Fibroblast of skin of right quadriceps (primary cell): ENCODE measurements around the gene CNTF.
"Not testable (repeated sequence)": the region's sequence is repeated elsewhere in the genome, so short reads cannot be mapped to it uniquely, and the experiment has no call there.

Experiments used
- DNase-seq: peaks from one replicate; pipeline ENCODE4 v3.0.0-alpha.2; 2013

Gene CNTF, protein sequence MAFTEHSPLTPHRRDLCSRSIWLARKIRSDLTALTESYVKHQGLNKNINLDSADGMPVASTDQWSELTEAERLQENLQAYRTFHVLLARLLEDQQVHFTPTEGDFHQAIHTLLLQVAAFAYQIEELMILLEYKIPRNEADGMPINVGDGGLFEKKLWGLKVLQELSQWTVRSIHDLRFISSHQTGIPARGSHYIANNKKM

DNA sequence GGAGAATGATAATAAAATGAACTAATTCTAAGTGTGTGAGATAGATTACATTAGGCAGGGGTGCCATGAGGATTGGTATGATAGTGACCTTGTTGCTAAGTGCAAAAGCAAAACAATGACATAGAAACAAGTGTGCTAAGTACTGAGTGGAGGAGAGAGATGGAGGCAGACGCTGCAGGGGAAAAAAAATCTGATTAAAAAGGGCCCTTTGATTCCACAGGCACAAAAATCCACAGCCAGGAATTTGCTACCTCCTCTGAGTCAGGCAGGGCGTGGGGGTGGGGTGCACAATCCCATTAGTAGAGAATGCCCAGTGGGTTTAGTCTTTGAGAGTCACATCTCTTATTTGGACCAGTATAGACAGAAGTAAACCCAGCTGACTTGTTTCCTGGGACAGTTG, at the start of gene CNTF:
Gene CNTF, plus strand, starts transcription at position 322 of the 400 bp plus-strand sequence. CDS start 88 bp downstream, outside the sequence.
- DNase-seq, result peak; percentile 19

DNA sequence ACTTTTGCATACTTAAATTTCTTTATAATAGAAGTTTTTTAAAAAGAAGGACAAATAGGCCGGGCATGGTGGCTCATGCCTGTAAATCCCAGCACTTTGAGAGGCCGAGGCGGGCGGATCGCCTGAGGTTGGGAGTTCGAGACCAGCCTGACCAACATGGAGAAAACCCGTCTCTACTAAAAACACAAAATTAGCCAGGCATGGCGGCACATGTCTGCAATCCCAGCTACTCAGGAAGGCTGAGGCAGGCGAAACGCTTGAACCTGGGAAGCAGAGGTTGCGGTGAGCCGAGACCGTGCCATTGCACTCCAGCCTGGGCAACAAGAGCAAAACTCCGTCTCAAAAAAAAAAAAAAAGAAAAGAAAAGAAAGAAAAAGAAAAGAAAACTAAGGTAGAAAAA, 49.6 kb upstream of the CNTF start:
- DNase-seq, result not testable (repeated sequence)

DNA sequence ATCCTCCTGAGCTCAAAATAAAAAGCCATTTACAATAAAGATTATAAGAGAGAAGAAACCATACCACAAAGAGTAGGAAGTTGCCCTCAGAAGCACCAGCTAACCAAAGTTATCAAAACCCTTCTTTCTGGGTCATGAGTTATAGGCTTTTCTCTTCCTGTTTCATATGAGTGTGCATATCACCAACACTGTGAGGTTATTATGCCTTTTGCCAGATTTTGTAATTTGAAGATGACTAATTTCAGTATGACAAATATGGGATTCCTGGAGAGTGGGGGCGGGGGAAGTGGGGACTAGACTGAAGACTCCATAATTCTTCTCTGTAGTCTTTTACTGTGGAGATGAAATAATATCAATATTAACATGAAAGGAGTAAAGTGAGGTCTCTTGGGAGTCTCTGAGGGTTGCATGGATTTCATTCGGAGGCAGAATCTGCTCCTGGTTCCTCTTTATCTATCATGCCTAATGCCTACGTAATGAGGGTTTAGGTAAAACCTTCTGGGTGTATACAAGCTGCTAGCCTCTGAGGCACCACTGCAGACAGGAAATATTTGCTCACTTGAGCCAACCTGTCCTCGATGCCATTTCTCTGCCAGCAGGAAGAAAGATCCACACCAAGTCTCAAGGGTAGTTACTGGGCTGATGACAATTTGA, 48.9 kb upstream of the CNTF start:
- DNase-seq, result peak; percentile 86

DNA sequence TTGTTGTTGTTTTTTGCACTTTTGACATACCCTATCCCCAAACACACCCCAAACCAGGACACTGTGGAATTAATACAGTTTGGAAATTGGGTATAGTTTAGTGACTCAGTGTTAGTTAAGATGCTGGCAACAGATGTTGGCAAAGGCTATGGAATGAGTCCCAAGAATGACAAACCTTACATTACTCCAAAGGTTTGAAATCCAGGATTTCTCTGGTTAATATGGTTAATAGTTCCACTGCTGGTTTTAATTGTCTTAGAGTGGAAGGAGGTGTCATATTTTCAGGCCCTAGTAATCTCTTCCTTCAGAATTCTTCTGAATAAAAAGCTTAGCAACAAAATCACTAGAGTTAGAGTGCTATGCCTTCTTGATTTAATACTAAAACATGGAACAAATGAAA, 47.6 kb upstream of the CNTF start:
- peak; percentile 78 for DNase-seq

DNA sequence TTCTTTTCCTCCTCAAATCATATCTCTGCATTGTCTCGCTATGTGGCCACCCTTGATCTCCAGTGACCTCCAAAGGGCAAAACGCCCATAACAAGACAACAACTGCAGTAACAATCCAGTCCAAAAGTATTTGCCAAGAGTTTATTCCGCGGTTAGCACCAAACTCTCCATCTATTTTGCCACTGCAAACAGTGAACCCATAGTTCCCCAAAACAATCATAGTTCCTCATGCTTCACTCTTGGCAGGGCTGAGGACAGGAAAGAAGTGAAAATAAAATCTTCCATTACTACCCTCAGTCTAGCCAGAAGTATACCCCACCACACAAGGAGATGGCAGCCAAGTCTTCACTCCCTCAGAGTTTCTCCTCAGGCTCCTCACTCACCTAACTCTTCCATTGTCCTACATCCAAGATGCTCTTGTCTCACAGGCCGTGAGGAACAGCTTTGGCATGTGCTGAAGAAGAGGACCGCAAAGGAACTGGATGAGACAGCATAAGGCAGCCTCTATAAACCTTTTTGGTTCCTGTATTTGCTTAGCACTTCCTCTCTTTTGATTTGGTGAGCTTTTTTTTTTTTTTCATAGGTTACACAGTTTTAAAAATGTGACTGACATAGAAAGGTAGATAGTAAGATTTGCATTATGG, 47.0 kb upstream of the CNTF start, which contains the start of gene LPXN:
Gene LPXN, minus strand, starts transcription at position 480 of the 644 bp plus-strand sequence. Its CDS starts 84 bp downstream, at position 396.
- DNase-seq, result peak; percentile 56

DNA sequence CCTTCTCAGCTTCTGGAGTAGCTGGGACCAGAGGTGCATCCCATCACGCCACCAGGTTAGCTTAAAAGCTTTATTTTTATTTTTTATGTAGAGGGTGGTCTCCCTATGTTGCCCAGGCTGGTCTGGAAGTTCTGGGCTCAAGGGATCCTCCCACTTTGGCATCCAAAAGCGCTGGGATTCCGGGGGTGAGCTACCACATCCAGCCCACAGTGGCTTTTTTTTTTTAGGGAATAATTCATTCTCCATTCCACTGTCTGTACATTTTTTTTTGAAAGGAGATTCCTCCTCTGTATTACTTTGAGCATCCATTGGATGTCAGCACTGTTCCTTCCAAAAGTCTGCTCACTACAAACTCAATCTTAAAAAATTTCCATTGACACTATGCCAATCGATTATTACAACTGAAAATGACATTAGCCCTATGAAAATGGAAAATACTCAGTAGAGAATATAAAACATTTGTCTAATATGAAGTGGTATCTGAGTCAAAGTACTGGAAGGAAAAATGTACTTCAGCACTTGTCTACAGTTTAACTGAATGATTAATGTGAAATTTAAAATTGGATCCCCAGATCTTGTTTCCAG, 45.5 kb upstream of the CNTF start:
- DNase-seq, result peak; percentile 50

DNA sequence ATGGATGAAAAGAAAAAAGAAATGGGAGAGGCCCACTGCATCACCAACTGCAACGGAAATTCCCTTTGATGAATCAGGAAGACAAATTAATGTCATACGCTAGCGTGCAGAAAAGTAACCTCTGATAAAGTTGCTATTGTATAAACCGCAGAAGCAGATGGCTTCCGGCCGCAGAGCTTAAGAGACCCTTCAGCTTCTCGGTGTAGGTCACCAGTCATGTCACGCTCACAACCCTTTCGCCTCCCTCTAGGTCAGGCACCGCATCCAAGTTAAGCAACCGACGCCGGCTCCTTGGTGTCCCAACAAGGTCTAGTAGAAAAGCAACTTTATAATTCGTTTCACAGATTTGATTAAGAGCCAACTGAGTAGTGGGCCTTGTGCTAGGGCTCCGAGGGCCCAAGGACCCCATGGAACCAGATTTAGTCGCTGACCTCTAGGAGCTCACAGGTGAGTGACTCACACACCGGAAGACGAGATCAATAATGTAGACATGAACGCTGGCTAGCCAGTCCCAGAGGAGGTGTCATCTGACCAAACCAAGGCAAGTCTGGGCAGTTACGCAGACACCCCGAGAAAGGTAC, 44.8 kb upstream of the CNTF start:
- DNase-seq, result peak; percentile 88

DNA sequence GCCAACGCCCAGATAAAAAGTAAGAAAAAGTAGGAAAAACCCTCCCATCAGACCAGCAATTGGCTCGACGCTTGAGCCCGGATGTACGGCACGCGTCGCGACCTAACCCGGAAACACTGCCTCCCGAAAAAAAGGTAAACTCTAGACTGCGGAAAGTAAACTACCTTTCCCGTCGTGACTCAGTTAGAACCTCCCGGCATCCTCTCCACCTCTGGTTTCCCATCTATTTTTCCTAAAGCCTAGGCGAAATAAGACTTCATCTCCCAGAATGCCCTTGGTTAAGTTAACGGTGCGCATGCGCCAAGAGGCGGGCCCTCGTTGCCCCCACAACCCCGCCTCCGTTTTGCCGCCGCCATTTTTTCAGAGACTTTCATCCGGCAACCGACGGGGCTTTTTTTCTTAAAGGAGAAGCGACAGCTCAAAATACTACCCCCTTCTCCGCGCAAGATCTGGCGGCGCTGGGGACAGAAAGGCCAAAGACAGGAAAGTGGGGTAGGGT, 44.3 kb upstream of the CNTF start:
- DNase-seq, result peak; percentile 99

DNA sequence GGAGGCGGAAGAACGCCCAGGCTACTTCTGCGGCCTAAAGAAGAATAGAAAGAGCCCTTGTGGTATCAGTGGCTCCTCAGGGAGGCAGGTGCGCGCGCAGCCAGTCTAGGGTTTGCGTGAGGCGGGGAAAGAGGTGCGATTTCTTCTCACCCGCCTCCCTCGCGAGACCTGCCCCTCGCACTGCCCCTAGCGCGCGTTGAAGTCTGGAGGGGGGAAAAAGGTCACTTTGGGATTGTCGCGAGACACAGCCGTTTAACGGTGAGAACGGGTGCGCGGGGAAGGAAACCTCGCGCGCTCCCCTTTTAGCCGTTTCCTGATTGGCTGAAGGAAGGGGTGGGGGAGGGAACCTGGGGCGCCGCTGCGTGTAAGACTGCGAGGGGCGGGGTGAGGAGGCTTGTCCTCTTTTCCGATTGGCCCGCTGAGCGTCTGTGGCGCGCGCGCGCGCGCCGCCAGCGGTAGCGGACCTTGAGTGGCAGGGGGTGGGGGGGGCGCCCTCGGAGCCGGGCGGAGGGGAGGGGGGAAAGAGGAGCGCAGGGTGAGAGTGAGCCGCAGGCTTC, 43.8 kb upstream of the CNTF start, which contains the start of gene ZFP91:
Gene ZFP91, plus strand, starts transcription at position 429 of the 557 bp plus-strand sequence. CDS start 219 bp downstream, outside the sequence.
- peak; percentile 99 for DNase-seq

DNA sequence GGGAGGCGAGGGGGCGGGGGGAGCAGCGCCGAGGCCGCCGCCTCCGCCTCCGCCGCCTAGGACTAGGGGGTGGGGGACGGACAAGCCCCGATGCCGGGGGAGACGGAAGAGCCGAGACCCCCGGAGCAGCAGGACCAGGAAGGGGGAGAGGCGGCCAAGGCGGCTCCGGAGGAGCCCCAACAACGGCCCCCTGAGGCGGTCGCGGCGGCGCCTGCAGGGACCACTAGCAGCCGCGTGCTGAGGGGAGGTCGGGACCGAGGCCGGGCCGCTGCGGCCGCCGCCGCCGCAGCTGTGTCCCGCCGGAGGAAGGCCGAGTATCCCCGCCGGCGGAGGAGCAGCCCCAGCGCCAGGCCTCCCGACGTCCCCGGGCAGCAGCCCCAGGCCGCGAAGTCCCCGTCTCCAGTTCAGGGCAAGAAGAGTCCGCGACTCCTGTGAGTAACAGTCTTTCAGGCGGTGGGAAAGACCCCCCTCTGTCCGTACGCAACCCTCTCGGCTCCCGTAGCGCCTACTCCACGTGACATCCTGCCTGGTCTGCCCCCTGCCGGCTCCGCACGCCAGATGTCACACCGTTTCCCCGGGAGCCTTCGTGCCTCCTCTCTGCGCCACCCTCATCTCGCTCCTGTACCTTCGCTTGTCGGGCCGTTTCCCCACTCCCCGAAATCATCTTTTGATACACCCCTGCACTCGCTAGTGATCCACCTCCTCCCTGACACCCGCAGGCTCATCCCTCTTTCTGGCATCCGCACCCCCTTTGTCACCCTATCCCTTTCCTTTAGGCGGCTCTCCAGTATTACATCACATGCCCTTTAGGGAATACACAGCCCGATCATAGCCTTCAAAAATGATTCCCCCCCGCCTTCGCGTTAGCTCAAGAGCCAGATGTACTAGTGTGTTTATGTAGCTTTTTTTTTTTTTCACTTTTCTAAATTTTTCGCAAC, 43.0 kb upstream of the CNTF start:
- peak; percentile 91 for DNase-seq

DNA sequence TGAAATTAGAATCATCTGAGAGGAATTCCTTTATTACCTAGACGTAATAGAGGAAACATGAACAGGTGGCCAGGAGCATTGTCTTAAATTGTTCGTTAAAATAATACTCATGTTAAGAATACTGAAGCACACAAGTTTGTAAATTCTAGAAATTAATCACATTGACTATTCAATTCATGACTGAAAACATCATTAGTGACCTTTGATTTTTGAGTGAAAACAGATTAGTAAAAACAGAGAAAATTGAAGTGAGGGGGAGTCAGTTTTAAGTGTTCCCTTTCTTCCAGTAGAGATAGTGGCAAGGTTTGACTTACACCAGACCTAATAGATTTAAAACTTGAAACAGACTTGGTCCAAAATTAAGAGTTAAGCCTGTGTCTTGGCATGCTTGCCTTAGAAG, 42.2 kb upstream of the CNTF start:
- no peak for DNase-seq

DNA sequence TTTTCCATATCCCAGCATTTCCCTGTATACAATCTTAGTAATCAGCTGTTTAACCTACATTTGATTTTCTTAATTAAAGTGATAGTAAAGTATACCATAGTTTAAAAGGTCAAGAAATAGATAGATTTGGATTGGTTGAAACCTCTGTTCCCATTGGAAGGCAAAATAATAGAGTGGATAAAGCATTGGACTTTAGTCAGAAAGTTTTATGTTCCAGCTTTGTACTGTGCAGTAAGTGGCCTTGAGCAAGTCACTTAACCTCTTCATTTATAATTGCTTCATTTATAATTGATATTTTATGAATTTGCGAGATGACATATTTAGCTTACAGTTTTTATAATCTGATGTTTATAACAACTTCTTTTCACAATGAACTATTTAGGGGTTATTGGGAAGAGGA, 40.0 kb upstream of the CNTF start:
- no peak for DNase-seq

DNA sequence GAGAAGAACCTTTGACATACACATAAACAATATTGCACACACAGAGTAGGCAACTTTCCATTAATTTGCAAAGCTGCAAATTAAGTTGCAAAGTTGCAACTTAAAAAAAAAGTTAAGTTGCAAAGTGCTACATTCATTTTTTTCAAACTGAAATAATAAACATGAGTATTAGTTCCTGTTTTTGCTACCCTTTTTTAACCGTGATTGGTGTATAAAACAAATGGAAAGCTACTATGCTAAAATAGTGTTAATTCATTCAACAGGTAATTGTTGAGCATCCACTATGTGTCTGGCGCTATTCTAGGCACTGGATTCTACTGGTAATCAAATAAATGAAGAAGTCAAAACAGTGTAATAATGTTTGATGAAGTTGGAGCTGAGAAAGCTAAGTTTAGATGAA, 35.5 kb upstream of the CNTF start:
- DNase-seq, result no peak

DNA sequence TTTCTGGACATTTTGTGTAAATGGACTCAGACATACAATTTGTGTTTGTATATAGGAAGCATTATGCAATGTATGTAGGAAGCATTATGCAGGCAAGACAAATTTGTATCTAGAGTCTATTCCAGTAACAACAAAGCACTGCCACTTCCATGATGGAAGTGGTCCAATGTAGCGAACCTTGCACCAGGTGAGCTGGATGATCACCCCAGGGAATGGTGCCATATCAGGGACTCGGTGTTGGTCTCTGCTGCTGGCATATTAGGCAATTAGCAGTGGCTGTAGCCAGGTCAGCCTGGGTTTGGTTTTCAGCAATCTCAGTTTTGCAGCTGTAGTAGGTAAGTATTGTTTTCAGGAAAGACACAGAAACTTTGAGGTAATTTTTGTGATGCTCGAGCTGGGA, 30.8 kb upstream of the CNTF start:
- DNase-seq, result no peak

DNA sequence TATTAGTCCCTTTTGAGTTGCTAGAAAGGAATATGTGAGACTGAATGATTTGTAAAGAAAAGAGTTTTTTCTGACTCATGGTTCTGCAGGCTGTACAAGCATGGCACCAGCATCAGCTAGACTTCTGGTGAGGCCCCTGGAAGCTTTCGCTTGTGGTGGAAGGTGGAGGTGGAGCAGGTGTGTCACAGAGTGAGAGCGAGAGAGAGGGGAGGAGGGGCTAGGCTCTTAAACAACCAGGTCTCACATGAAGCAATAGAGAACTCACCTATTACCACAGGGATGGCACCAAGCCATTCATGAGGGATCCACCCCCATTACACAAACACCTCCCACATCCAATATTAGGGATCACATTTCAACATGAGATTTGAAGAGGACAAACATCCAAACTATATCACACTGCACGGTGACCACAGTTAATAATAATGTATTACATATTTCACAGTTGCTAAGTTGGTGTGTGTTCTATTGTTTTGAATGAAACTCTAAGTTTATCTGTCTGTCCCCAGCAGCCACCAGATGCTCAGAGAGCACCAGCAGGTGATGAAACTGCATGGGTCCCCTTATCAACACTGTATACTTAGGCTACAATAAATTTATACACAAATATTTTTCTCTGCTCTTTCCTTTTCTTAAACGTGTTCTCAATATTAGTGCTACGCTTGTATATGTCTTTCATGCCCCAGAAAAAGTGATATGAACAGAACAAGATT, 29.5 kb upstream of the CNTF start:
- DNase-seq, result no peak

DNA sequence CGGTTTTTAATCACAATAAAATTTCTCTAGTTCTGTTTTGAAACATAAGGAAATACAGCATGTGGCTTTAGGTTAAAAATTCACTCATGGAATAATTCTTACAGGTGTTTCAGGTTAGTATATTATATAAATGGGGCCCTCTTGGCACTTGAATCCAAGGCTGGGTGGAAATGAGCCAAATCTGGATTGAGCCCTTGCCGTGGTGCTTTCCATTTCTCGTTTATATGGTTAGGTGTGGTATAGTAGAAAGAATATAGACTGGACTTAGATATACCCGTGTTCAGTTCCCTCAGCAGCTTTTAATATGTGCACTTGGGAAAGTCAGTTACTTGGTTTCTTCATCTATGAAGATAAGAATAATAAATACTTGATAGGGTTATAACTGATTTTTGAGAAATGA, 27.6 kb upstream of the CNTF start:
- no peak for DNase-seq

DNA sequence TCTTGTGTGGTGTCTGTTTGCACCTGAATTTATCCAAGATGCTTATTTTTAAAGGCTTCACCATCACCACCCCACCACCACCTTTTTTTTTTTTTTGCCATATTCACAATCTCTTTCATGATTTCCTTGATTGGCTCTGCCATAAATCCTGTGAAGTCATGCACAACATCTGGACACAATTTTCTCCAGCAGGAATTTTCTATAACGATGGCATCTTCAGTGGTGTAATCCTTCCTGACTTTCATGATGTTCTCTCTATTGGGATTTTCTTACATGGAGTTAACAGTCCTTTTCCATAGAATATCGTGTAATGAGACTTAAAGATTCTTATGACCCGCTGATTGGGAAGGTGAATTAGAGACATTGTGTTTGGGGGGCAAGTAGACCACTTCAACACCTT, 25.8 kb upstream of the CNTF start:
- peak; percentile 35 for DNase-seq

DNA sequence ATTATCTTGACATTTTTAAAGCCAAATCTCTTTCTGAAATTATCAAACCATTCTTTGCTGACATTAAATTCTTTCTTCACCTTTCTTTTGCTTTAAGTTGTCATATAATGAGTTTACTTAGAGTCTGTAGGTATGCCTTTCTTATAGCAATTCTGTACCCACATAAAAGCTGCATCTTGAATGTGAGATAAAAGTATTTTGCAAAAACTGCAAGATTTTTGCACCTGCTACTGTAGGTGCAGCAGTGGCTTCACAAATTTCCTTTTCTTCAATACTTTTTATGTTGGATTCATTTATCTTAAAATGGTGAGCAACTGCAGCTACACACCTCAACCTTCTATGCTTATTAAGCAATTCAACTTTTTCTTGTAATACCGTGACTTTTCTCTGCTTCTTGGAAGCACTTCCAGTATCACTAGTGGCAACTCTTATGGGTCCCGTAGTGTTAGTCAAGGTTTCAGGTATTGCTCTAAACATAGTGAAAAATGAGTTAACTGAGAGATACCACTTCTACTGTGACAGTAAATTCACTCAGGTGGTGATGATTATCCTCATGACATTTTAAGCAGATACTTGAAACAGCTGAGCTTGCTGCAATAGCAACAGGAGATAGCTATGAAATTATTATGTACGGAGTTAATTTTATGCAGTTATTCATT, 24.9 kb upstream of the CNTF start:
- no peak for DNase-seq

DNA sequence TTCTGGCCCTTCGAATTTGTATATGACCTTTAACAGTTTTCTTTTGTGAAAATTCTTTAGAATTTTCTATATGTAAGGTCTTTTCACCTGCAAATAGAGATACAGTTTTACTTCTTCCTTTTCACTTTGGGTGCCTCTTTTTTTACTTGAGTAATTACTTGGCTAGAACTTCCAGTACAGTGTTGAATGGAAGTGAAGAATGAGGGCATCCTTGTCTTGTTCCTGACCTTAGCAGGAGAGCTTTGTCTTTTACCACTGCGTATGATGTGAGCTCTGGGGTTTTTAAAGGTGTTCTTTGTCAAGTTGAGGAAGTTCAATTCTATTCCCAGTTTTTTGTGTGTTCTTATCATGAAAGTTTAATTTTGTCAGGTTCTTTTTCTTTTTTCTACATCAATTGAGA, 22.0 kb upstream of the CNTF start:
- no peak for DNase-seq
